ENCODE data around the gene ADAM30.

Gene ADAM30

GRCh38 chr1:119906927-119907652 lies 10.8 kb upstream of the ADAM30 start:
- DNase-seq: no peak

DNA sequence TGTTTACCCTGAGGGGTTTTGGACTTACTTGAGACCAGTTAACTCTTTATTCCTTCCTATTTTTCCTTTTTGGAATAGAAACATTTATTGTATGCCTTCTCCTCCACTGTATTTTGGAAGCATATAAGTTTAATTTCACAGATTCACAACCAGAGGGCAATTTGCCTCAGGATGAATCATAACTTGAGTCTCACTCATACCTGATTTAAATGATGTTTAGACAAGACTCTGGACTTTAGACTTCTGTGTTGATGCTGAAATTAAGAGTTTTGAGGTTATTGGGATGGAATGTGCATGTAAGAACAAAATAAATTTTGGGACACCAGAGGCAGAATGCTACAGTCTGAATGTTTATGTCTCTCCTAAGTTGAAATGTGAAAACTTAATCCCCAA lies 7.1 kb upstream of the ADAM30 start:
- no peak for DNase-seq

DNA sequence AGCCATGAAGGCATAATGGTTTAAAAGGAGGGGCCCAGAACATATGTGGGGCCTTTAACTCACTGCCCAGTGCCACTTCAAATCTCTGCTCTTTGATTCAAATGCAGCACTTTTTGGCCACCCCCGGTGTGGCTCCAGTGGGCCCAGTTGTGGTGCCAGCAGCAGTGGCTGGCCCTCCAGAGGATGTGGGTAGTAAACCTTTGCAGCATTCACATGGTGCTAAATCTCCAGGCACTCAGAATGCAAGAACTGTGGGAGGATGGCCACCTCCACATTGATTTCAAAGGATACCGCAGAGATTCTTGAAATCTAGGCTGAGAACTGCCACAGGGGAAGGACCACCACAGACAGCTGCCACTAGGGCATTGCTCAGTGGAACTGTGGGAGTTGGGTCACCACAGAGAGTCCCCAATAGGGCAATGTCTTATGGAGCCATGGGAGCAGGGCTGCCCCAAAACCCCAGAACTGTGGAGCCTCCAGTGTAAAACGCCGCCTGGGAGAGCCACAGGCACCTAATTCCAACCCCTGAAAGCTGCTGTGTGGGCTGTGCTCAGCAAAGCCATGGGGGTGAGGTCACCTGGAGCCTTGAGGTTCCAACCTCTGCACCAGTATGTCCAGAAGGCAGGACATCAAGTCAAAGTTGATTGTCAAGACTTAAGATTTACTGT lies 6.6 kb upstream of the ADAM30 start:
- no peak for DNase-seq

- DNase-seq: no peak
These were observed 2.8 kb upstream of the ADAM30 start for GRCh38 chr1:119898981-119899720.

- no peak for DNase-seq
These were observed 2.2 kb upstream of the ADAM30 start for GRCh38 chr1:119898530-119898929.

DNA sequence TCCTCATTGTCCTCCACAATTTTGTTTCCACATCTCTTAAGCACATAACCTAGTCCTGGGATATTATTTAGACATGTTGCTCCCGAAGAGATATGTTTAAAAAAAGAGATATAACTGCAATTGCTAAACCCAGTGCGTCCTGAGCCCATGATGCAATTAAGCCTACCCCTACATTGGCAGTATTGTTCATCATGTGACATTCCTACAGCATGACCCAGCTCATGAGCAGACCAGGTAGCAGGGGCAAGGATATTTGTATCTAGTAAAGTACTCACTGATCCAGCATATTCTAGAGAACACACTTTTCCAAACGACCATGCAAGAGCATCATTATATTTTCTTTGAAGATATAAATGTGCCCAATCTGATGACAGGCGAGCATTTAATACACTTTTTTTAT lies 1.2 kb downstream of the ADAM30 start:
- DNase-seq: no peak

- DNase-seq: no peak
These were observed 2.3 kb downstream of the ADAM30 start for GRCh38 chr1:119893827-119894700.

DNA sequence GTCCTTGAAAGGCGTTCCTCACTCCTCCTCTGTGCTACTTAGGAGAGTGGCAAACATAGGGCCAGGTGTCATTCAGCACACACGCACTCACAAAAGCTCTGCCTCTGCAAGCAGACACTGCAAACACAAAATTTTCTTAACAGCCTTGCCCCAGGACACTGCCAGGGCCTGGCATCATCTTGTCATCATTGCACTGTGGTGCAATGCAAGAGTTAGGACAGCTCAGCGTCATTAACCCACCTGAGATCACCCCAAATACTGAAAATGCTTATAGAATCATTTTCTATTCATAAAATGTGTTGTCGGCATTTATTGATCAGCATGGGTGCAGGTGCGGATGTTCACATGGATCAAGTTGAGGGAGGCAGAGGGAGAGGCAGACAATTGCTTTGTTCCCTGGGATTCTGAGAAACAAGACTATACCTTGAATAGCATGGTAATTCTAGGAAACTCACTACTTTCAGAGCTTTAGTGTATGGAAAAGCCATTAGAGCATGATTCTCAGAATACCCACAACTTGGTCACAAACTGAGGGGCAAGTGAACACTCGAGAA lies 3.0 kb downstream of the ADAM30 start:
- DNase-seq: no peak

DNA sequence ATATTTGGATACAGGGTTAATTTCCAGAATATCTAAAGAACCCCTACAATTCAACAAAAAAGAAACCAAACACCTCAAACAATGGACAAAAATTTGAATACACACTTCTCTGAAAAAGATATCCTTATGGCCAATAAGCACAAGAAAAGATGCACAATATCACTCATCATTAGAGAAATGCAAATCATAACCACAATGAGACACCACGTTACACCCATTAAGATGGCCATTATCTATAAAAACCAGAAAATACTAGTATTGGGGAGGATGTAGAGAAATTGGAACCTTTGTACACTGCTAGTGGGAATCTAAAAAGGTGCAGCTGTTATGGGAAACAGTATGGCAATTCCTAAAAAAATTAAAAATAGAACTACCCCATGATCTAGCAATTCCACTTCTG lies 4.9 kb downstream of the ADAM30 start:
- DNase-seq: no peak

GRCh38 chr1:119888476-119888875 lies 7.8 kb downstream of the ADAM30 start:
- no peak for DNase-seq

DNA sequence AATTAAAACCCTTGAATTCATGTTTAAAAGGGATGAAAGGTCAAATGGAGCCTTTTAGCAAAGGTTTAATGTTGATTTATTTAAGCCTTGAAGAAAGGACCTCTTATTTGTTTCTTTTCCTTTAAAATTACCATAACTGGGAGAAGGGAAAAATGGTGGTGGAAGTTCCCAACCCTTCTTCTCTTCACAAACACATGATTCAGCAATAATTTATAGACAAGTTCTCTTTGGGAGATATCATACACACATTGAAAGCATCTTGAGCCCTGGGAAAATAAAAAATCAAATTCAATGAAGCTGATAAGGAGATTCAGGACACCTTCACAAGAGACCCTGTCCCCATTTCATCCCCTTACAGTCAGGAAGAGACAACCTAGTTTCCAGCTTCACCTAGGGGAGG lies 8.9 kb downstream of the ADAM30 start:
- DNase-seq: no peak

DNA sequence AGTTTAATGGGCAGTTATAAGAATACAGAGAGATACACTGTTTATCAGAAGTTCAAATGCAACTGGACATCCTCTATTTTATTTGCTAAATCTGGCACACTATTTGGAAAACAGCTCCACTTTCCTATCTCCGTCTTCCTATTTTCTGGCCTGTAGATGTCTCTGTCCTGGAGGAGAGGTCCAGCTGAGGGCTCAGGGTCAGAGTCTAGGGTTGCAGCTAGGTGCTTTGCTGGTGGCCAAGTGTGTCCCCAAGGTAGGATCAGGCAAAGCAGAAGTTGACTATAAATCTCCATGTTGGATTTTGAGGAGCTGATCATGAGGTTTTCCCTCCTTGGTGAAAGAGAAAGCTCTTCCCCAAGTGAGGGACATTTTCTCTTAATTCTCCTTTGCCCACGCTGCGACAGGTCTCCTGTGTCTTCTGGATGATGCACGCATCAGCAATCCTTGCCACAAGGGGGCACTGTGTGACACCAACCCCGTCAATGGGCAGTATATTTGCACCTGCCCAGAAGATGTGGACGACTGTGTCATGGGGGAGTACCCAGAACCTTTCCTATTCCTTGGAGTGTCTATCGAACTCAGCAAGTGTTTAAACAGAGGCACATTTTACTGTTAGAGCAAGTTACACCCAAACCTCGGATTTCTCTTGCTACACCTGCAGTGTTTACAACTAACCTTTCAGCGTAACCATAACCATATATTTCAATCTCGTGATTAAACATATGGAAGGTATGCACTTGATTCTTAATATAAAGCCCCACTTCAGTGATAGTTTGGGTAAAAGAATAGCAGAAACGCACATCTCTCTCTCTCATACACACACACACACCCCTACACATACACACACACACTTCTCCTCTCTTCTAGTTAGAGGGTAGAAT lies 10.2 kb downstream of the ADAM30 start:
- DNase-seq: no peak

DNA sequence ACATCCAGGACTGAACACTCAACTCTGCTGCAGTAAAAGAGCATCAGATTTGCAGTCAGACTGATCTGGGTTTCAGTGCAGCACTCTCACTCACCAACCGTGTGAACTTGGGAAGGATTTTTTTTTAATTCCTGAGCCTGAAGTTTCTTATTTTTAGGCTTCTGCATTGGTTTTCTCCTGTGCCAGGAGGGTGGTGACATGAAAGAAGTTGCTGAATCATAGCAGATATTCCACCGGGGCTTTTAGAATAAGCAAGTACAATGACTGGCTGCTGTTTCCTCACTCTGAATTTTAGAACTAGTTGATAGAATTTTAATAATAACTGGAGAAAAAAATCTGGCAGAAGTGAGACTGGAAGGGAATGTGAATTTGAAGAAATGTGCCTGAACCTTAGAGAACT lies 11.6 kb downstream of the ADAM30 start:
- DNase-seq: no peak

DNA sequence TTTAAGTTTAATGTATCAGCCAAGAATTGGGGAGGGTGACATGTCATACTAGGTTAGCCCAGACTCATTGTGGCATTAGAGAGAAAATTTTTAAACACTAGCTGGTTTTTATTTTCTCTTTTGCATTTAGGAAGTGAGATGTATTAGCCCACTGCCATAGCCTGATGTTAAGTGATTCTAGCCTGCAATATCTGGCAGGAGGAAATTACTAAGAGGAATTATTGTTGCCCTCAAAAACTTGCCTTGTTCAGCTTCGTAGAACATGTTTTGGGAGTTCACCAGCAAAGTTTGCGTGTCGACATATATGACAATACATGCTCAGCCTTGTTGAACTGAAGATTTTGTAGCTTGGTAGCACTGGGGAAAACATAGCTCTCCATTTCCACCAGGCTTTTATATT lies 12.5 kb downstream of the ADAM30 start:
- DNase-seq: no peak

DNA sequence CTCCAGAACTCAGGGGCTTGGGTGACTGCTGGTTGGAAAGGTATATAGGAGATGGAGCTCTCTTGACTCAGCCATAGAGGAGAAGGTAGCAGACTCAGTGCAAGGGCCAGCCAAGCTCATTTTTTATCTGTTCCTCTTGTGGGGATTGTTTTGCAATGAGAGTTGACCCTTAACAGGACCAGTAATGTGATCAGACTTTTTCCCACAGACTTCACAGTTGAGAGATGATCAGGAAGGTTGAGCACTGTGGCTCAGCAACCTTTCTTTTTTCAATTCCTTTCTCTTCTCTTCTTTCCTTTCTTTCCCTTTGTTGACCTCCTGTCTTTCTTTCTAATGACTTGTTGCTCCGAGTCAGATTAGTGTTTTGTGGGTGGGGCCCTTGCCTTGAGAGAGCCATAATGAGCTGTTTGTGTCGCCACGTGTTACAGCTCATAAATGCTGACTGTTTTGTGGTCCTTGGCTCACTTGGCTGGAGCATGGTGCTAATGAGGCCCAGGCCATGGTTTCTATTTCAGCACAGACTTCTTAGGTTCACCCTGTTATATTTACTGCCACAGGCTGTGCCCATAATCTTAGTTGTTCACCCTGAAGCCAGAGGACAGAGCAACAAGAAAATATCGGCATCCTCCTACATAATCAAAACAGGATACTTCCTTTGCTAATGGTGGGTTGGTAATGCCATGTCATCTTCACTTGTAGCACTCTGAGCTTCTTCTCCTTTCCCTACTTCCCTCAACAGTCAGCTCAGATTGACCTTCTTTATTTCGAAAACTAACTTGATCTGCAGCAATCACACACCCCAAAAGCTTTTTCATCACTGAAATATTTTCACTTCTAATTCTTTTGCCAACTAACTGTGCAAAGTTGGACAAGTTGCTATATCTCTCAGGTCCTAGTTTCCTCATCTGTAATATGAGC lies 13.9 kb downstream of the ADAM30 start:
- no peak for DNase-seq

DNA sequence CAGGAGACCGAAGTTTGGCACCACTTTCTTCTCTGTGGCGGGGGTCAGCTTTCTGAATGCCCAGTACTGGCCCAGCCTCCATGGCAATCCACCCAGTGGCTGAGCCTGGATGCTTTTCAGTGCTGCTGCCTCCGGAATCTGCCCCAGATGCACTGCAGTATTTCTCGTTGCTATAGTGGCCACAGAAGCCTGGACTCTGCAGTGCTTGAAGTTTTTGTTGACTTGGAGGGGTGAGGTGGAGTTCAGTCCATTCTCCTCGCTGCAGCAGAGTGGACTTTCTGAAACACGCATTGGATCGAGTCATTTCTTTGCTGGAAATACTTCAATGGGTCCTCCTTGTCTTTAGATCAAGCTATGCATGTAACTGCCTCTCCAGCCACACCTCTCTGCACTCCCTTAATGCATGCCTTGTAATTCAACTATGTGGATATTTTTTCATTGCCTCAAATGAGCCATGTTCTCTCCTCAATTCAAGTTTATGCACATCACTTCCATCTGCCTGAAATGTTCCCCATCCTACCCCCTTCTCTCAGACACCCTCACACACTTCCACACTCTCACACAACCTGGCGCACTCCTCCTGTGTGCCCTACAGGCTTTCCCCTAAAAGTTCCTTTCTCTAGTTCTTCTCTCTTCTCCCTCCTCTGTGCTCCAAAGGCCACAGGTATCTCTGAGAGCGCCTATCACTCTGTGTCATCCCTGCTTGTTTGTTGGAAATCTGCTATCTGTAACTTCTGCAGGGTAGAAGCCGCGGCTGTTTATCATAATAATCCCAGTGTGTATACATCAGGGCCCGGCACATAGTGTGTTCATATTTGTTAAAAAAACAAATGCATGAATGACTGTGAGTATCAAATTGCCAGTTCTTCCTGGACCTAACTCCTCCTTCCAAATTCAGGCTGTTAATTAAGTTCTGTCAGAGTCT lies 16.5 kb downstream of the ADAM30 start:
- DNase-seq: no peak

DNA sequence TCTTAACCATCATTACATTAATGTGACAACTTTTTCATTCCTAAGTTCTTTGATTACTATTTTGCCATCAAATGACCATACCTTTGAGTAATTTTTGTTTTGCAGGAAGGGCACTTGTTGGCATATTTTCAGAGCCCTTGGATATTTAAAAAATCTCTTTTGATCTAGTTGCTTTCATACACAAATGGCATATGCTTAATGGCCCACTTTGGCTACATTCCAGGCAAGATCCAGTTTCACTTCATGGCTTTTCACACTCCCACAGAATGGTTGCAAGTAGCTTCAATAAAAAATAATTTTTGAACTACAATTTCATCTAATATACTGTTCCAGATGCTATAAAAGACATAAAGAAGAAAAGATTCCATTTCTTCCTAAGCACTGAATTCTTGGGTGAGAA lies 18.1 kb downstream of the ADAM30 start:
- DNase-seq: no peak

DNA sequence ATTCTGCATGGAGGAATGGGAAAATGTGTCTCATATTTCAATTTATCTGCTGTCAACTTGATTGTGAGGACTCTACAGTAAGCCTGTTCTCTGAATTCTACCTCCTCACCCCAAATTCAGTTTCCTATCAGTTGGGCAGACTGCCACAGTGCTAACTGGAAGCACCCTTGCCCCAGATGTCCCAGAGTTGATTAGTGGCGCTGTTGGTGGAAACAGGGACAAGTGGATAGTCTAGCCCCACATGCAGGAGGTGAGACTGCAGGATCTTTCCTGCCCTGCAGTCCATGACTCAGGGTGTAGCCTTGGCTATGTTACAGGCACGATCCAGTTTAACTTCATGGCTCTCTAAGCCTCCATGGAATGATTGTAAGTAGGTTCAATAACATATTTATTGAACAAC lies 22.1 kb downstream of the ADAM30 start:
- no peak for DNase-seq

All from eye (tissue), 1 donor.